CD4-positive, alpha-beta T cell treated with Interferon alpha-2 for 1 hour (primary cell): ENCODE measurements around the gene PREPL.
"Not testable (repeated sequence)": the region's sequence is repeated elsewhere in the genome, so short reads cannot be mapped to it uniquely, and the experiment has no call there.

Experiments
- DNase-seq, 2 donors: peaks; one replicate each; pipeline ENCODE4 v3.0.0-alpha.2; 2020 to 2022

The PREPL gene

DNA sequence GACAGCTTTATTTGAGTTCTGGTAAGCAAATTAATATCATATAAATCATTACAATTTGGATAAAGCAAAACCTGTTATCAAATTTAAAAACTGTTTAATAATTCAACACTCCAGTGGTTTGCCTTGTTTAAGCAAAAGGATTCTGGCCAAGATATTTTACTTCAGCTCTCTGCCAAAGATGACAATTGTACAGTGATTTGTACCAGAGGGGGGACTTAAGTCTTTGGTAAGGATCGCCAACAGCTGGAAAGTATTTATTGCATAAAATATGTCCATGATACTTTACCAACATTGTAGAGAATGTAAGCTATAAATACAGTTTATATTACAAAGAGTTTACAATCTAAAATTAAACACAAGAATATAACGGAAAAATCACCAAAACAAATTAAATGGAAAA is 13.8 kb downstream of the PREPL start:
- DNase-seq = no peak

GRCh38 chr2:44342854-44343253 is 18.4 kb downstream of the PREPL start:
- peak in 1 of 2 donors; percentile 51 for DNase-seq

DNA sequence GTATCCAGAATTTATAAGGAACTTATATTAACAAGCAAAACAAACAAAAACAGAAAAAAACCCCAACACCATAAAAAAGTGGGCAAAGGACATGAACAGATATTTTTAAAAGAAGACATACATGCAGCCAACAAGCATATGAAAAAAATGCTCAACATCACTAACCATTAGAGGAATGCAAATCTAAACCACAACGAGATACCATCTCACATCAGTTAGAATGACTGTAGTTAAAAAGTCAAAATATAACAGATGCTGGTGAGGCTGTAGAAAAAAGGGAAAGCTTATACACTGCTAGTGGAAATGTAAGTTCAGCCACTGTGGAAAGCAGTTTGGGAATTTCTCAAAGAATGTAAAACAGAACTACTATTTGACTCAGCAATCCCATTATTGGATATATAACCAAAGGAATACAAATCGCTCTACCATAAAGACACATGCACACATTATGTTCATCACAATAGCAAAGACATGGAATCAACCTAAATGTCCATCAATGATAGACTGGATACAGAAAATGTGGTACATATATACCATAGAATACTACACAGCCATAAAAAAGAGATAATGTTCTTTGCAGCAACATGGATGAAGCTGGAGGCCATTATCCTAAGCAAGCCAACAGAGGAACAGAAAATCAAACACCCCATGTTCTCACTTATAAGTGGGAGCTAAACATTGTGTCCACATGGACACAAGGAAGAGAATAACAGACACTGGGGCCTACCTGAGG is 25.3 kb downstream of the PREPL start:
- no peak for DNase-seq

GRCh38 chr2:44333994-44334393 is 27.3 kb downstream of the PREPL start:
- no peak for DNase-seq

DNA sequence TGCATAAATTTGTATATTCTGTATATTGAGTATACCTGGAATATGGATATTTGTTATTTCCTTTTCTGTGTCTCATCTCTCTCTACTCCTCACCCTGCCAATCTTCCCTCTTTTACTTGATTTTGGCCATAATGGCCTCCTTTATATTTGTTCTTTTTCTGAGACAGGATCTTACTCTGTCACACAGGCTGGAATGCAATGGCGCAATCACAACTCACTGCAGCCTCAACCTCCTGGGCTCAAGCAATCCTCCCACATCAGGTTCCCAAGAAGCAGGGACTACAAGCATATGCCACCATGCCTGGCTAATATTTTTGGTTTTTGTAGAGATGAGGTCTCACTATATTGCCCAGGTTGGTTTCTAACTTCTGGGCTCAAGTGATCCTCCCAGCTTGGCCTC is 30.5 kb downstream of the PREPL start:
- no peak for DNase-seq

DNA sequence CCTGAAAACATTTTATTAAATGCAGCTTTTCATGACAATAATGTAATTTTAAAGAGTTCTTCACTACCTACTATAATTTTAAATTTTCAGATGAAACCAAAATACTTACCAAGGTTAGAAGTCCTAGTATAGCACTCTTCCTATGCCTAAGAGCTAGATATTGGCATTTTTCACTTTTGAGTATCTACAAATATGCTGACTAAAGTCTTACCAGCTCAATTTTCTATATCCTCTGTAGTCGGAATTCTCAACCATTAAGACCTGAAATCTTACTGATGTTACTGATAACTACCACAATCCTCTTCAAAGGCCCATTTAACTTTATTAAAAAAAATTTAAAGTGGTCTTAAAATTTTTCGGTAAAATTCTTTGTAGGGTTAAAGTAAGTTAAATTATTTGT is 32.0 kb downstream of the PREPL start:
- no peak for DNase-seq

DNA sequence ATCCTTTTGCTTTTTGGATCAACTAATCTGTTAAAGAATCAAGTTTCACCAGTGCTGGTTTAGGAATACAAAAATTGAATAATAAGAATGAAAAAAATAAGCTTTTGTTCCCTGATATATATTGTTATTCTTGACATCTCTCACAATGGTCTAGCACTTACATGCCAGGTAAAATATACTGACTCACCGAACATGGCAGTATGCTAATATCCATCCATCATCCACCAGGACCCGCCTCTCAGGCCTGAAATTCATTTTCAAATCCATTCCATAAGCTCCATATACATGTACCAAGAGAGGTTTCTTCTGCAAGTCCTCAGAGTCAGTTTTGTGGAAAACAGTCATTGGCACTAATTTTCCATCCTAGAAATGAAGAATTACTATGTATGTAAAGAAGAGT is 32.5 kb downstream of the PREPL start:
- no peak for DNase-seq

- DNase-seq = no peak
Observed at GRCh38 chr2:44326548-44327264, 34.6 kb downstream of the PREPL start.

GRCh38 chr2:44325897-44326296 is 35.4 kb downstream of the PREPL start:
- no peak for DNase-seq

- no peak for DNase-seq
Observed at GRCh38 chr2:44324971-44325426, 36.3 kb downstream of the PREPL start.

DNA sequence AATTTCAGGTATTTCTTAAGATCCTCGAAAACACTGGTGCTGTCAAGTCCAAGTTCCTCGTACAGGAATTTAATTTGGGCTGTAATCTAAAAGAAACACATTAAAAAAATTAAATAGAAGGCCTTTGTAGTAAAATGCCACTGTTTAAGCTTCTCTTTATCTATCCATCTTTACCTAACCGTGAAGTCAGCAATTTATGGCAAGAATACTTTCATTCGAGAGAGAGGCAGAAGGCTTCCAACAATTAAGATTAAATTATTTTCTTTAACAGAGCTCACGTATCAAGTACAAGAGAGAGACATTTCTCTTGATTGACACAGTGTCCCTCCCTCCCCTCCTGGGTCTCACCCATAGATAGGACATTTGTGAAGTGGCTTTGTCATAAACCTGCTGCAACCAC is 39.9 kb downstream of the PREPL start:
- DNase-seq = no peak

- DNase-seq = no peak
Observed at GRCh38 chr2:44320832-44321231, 40.5 kb downstream of the PREPL start.

GRCh38 chr2:44315945-44316344 is 45.3 kb downstream of the PREPL start:
- no peak for DNase-seq

DNA sequence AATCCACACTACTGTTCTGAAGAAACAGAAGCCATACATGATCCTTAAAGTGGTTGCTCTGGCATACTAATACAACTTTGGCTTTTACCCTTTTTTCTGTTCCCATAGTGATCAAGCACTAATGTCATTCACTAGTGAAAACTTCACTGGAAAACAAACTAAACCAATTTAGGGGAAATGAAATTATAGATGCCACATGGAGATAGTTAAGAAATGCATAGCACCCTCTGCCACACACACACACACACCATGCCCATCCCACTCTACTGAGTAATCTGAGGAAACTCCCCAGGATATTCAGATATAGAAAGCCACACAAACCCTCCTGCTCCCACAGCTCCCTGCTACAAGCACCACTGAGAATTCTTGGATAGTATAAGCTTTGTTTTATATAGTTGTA is 46.9 kb downstream of the PREPL start:
- no peak for DNase-seq

GRCh38 chr2:44310287-44310686 is 51.0 kb downstream of the PREPL start:
- no peak for DNase-seq

DNA sequence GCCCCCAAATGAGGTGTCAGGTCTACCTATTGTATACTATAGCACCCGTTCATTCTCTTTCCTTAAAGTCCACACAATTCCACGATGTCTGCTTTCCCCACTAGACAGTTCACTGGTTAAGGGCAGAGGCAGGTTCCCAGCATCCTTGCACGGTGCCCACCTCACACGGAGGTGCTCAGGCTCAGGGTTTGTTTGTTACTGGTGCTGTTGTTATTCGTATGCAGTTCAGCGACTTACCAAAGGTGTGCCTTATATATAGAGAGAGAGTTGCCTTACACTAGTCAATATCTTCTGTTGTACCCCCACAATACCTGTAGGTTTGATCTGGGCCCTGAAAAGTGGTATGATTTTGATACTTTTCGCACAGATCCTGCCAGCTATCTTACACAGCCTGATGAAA is 55.4 kb downstream of the PREPL start:
- no peak for DNase-seq

DNA sequence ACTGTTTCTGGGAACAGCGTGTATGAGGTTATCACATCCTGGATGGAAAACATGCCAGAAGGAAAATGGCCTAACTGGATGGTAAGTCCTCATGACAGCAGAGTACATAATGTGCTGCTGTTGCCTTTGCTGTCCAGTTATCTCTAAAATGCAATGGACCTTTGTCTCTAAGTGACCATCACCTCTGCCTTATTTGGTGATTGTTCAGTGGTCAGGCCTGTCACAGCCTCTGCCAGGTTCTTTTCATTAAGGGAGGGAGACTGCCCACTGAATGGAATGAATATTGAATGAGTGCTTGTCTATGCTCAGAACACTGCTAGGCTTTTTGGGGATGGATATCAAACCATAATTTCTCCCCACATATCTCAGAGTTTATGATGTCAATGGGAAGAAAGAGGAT is 57.0 kb downstream of the PREPL start:
- no peak for DNase-seq

GRCh38 chr2:44303766-44304165 is 57.5 kb downstream of the PREPL start:
- DNase-seq = not testable (repeated sequence)

GRCh38 chr2:44301111-44301510 is 60.2 kb downstream of the PREPL start:
- no peak for DNase-seq

DNA sequence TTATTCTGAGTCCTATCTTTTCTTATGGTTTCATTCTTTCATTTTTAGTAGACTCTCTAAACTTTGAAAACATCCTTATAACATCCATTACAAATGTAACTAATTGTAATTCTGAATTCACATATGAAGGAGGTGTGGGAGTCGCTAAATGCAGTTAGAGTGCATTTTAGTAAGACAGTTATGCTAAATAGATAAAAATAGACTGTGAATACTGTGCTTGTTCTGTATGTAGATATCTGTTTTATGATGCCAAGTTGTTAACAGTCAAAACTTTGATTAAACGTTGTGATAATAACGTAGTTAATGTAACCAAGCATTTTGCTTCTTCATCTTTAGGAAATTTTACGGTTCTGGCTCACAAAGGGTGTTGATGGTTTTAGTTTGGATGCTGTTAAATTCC is 61.7 kb downstream of the PREPL start:
- DNase-seq = no peak

GRCh38 chr2:44297431-44297830 is 63.9 kb downstream of the PREPL start:
- DNase-seq = no peak

DNA sequence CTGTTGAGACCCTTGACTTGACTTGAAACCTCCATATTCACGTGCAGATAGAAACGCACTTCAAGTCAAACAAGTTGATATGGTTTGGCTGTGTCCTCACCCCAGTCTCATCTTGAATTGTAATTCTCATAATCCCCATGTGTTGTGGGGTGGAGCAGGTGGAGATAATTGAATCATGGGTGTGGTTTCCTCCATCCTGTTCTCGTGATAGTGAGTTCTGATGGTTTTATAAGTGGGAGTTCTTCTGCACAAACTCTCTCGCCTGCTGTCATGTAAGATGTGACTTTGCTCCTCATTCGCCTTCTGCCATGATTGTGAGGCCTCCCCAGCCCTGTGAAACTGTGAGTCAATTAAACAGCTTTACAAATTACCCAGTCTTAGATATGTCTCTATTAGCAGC is 64.6 kb downstream of the PREPL start:
- no peak for DNase-seq

GRCh38 chr2:44295633-44296359 is 65.5 kb downstream of the PREPL start:
- DNase-seq = peak in 1 of 2 donors; percentile 10

DNA sequence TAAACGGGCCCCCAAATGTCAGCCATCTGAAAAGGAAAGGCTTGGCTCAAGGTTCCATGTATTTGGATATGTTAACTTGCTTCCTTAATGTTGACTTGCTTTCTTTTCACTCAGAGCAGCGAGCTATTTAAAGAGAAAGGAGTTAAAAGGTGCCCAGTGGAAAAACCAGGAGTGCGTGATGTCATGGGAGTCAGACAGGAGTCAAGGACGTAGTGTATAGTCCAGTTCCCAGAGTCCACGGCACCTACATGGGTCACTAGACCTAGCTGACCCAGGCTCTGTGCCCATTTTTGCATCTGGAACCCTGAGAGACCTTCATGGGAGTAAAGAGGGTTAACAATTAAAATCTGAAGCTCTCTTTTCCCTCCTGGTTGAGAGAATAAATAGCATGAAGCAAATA is 66.2 kb downstream of the PREPL start:
- DNase-seq = no peak
